Adrenal gland (tissue), 5 donors: ENCODE data around the gene KCTD5.

Experiments
- POLR2A ChIP-seq, 2 donors: fragments of 450-650 bp; IDR thresholded peaks; one replicate each; pipeline ENCODE4 v1.6.1; 2017; ENCODE audit warnings: antibody characterized with exemption in 2 of 2, mild to moderate bottlenecking in 2 of 2, moderate library complexity in 1 of 2
- TF ChIP-seq, protein P1 (sequence below), 6 experiments: fragments of 450-650 bp in 4 of 6; fragments of 200-600 bp in 2 of 6; sonication (generic) in 1 of 6; IDR thresholded peaks; 1 replicate in 5 of 6; 2 replicates in 1 of 6; pipeline versions ENCODE4 v1.5.1 to v1.8.0; 2016 to 2021; ENCODE audit warnings: antibody characterized with exemption in 6 of 6, mild to moderate bottlenecking in 2 of 6, moderate library complexity in 1 of 6
- donor health status: DM: no; HTN: no; CAD: no.

DNA sequence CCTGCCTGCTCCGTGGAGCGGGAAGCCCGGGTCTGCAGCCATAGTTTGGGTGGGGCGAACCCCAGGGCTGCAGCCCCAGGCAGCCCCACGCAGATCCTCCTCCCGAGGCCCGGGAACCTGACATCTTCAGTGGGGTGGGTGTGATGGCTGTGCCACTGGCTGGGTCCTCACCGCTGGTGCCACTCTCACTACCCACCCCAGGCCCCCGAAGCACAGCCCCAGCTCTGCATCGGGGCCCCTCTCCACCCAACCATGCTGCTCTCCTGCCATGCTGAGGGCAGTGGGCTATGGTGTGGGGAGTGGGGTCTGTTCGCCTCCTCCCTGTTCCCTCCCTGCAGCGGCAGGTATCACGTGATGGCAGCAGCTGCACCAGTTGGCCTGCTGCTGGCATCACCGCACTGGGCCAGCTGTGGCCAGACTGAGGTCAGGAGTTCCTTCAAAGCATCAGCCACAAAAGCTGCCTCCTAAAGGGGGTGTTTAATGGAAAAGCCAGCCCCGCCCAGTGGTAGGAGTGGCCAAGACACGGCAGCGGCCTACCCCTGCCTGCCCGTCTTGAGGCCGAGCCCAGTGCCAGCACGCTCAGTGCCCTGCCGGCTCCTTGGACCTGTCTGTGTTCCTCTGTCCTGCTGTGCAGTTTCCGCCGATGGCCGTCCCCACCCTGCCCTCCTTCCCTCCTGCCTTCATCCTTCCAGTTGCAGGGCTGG is 10.8 kb downstream of the KCTD5 start:
- no peak for TF ChIP-seq POLR2A (IDR thresholded peaks at IDR 0.05)
- TF ChIP-seq, protein P1, sequence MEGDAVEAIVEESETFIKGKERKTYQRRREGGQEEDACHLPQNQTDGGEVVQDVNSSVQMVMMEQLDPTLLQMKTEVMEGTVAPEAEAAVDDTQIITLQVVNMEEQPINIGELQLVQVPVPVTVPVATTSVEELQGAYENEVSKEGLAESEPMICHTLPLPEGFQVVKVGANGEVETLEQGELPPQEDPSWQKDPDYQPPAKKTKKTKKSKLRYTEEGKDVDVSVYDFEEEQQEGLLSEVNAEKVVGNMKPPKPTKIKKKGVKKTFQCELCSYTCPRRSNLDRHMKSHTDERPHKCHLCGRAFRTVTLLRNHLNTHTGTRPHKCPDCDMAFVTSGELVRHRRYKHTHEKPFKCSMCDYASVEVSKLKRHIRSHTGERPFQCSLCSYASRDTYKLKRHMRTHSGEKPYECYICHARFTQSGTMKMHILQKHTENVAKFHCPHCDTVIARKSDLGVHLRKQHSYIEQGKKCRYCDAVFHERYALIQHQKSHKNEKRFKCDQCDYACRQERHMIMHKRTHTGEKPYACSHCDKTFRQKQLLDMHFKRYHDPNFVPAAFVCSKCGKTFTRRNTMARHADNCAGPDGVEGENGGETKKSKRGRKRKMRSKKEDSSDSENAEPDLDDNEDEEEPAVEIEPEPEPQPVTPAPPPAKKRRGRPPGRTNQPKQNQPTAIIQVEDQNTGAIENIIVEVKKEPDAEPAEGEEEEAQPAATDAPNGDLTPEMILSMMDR (IDR thresholded peaks at IDR 0.05): no peak
